H9 (cell line): ENCODE results near the gene RXRB. TPM values are rescaled to one million over a fixed set of nuclear protein-coding genes. Genes with fewer than 3 reads are reported as not detected.

Experiments used
- DNase-seq: peaks from one replicate; pipeline ENCODE4 v3.0.0-alpha.2; 2017
- H2AFZ ChIP-seq: one replicate; pipeline ENCODE4 v1.6.1; 2013; ENCODE audit warnings: mild to moderate bottlenecking, low read length, control low read depth, moderate library complexity
- H2AK5ac ChIP-seq: 2 replicates; pipeline ENCODE4 v1.6.1; 2013; ENCODE audit warnings: low read length, control low read depth, mixed read lengths; ENCODE audit not compliant: insufficient read length
- H2BK120ac ChIP-seq: one replicate; pipeline ENCODE4 v1.6.1; 2013; ENCODE audit warnings: low read depth, mild to moderate bottlenecking, low read length, control low read depth, inconsistent platforms; ENCODE audit not compliant: poor library complexity, severe bottlenecking
- H2BK12ac ChIP-seq: 2 replicates; pipeline ENCODE4 v1.6.1; 2013; ENCODE audit warnings: low read length, control low read depth, mixed read lengths, low read depth; ENCODE audit not compliant: insufficient read length
- H2BK15ac ChIP-seq: 2 replicates; pipeline ENCODE4 v1.6.1; 2013; ENCODE audit warnings: low read depth, low read length, control low read depth
- H2BK20ac ChIP-seq: one replicate; pipeline ENCODE4 v1.6.1; 2013; ENCODE audit warnings: low read depth, mild to moderate bottlenecking, low read length, control low read depth, inconsistent platforms; ENCODE audit not compliant: poor library complexity, severe bottlenecking
- H2BK5ac ChIP-seq: 2 replicates; pipeline ENCODE4 v1.6.1; 2013; ENCODE audit warnings: low read length, control low read depth, mixed read lengths; ENCODE audit not compliant: insufficient read length
- H3K14ac ChIP-seq: 2 replicates; pipeline ENCODE4 v1.6.1; 2013; ENCODE audit warnings: low read length, control low read depth; ENCODE audit not compliant: insufficient read depth
- H3K18ac ChIP-seq: 2 replicates; pipeline ENCODE4 v1.6.1; 2013; ENCODE audit warnings: low read depth, mild to moderate bottlenecking, mixed read lengths, low read length, control low read depth; ENCODE audit not compliant: insufficient read length
- H3K23ac ChIP-seq: 2 replicates; pipeline ENCODE4 v1.6.1; 2013; ENCODE audit warnings: low read length, control low read depth, mixed read lengths, low read depth; ENCODE audit not compliant: insufficient read length
- H3K23me2 ChIP-seq: 2 replicates; pipeline ENCODE4 v1.6.1; 2013; ENCODE audit warnings: low read depth, mild to moderate bottlenecking, mixed read lengths, low read length, control low read depth; ENCODE audit not compliant: insufficient read length, poor library complexity, severe bottlenecking
- H3K27ac ChIP-seq: 2 replicates; pipeline ENCODE4 v1.5.1; 2013; ENCODE audit warnings: low read length, control low read depth, mixed read lengths, low read depth; ENCODE audit not compliant: insufficient read length
- H3K27me3 ChIP-seq: 2 replicates; pipeline ENCODE4 v1.6.1; 2013; ENCODE audit warnings: low read length, control low read depth, inconsistent platforms; ENCODE audit not compliant: insufficient read depth
- H3K4ac ChIP-seq: 2 replicates; pipeline ENCODE4 v1.6.1; 2013; ENCODE audit warnings: low read depth, mild to moderate bottlenecking, control low read depth, inconsistent platforms, low read length, moderate library complexity
- H3K4me1 ChIP-seq: 2 replicates; pipeline ENCODE4 v1.6.1; 2013; ENCODE audit warnings: low read length, control low read depth, inconsistent platforms; ENCODE audit not compliant: insufficient read depth
- H3K4me2 ChIP-seq: 2 replicates; pipeline ENCODE4 v1.6.1; 2013; ENCODE audit warnings: low read length, control low read depth, mixed read lengths; ENCODE audit not compliant: insufficient read length, insufficient read depth
- H3K56ac ChIP-seq: 2 replicates; pipeline ENCODE4 v1.6.1; 2013; ENCODE audit warnings: low read depth, mild to moderate bottlenecking, mixed read lengths, low read length, control low read depth; ENCODE audit not compliant: insufficient read length
- H3K79me1 ChIP-seq: 2 replicates; pipeline ENCODE4 v1.6.1; 2013; ENCODE audit warnings: low read depth, mild to moderate bottlenecking, moderate library complexity, low read length, control low read depth, inconsistent platforms; ENCODE audit not compliant: insufficient read depth, poor library complexity, severe bottlenecking
- H3K79me2 ChIP-seq: 2 replicates; pipeline ENCODE4 v1.6.1; 2013; ENCODE audit warnings: low read length, control low read depth, inconsistent platforms; ENCODE audit not compliant: insufficient read depth
- H3K9ac ChIP-seq: 2 replicates; pipeline ENCODE4 v1.6.1; 2013; ENCODE audit warnings: low read length, control low read depth, mixed read lengths; ENCODE audit not compliant: insufficient read length; ENCODE audit errors: extremely low read depth
- H3K9me3 ChIP-seq: one replicate; pipeline ENCODE4 v1.6.1; 2013; ENCODE audit warnings: low read depth, low read length, inconsistent platforms; ENCODE audit not compliant: control insufficient read depth
- H3T11ph ChIP-seq: one replicate; pipeline ENCODE4 v1.6.1; 2013; ENCODE audit warnings: mild to moderate bottlenecking, low read length, control low read depth, inconsistent platforms
- H4K20me1 ChIP-seq: one replicate; pipeline ENCODE4 v1.6.1; 2013; ENCODE audit not compliant: control insufficient read depth, insufficient read length, insufficient read depth
- H4K5ac ChIP-seq: 2 replicates; pipeline ENCODE4 v1.6.1; 2013; ENCODE audit warnings: low read depth, mild to moderate bottlenecking, mixed read lengths, low read length, control low read depth; ENCODE audit not compliant: insufficient read length
- H4K8ac ChIP-seq: replicated peaks from 2 replicates; pipeline ENCODE4 v1.6.1; 2013; ENCODE audit warnings: low read length, control low read depth, mixed read lengths, low read depth; ENCODE audit not compliant: insufficient read length
- H4K91ac ChIP-seq: 2 replicates; pipeline ENCODE4 v1.6.1; 2013; ENCODE audit warnings: low read depth, mild to moderate bottlenecking, moderate library complexity, mixed read lengths, low read length, control low read depth; ENCODE audit not compliant: insufficient read length
- H3K27ac Mint-ChIP-seq, 3 experiments: 2 replicates in 2 of 3; 3 replicates in 1 of 3; pipeline ENCODE4 v1.8.0; 2020 to 2021; ENCODE audit warnings: mixed read lengths in 3 of 3, mild to moderate bottlenecking in 1 of 3, moderate library complexity in 1 of 3
- H3K27me3 Mint-ChIP-seq: 2 replicates; pipeline ENCODE4 v1.8.0; 2021; ENCODE audit warnings: low read depth, mild to moderate bottlenecking, moderate library complexity, mixed read lengths
- H3K36me3 Mint-ChIP-seq, 3 experiments: 2 replicates in 2 of 3; 3 replicates in 1 of 3; pipeline ENCODE4 v1.8.0; 2020 to 2021; ENCODE audit warnings: low read depth in 3 of 3, mixed read lengths in 3 of 3; ENCODE audit not compliant: insufficient read depth in 1 of 3
- H3K4me1 Mint-ChIP-seq, 2 experiments: 2 replicates each; pipeline ENCODE4 v1.8.0; 2020; ENCODE audit warnings: mixed read lengths in 2 of 2
- H3K4me3 Mint-ChIP-seq, 2 experiments: 2 replicates in 1 of 2; 3 replicates in 1 of 2; pipeline ENCODE4 v1.8.0; 2020 to 2021; ENCODE audit warnings: mild to moderate bottlenecking in 2 of 2, mixed read lengths in 2 of 2, moderate library complexity in 1 of 2
- H3K9me3 Mint-ChIP-seq, 2 experiments: 2 replicates in 1 of 2; 3 replicates in 1 of 2; pipeline ENCODE4 v1.8.0; 2020; ENCODE audit warnings: mild to moderate bottlenecking in 2 of 2, mixed read lengths in 2 of 2, moderate library complexity in 1 of 2
- WGBS: extraction: QIAGEN DNeasy Blood & Tissue Kit; methylation state at CpG from one replicate; pipeline ENCODE4 v1.1.7; 2013; ENCODE audit warnings: missing lambda C conversion rate, low lambda C conversion rate, mixed read lengths; ENCODE audit not compliant: insufficient read length; ENCODE audit errors: extremely low coverage; 5-methylcytosine and 5-hydroxymethylcytosine counted together
- total RNA-seq: library from RNA; stranded (reverse); gene quantifications from 2 replicates; pipeline ENCODE4 v1.2.1, GENCODE V29; 2021
- TF ChIP-seq, protein P1 (sequence below): fragments of 200-600 bp; sonication (generic); conservative IDR thresholded peaks from 3 replicates; pipeline ENCODE4 v1.8.0; 2021; ENCODE audit warnings: antibody characterized with exemption, mild to moderate bottlenecking

Gene RXRB
- total RNA-seq, 1 experiment from 2014 or later = 14.8 TPM

DNA sequence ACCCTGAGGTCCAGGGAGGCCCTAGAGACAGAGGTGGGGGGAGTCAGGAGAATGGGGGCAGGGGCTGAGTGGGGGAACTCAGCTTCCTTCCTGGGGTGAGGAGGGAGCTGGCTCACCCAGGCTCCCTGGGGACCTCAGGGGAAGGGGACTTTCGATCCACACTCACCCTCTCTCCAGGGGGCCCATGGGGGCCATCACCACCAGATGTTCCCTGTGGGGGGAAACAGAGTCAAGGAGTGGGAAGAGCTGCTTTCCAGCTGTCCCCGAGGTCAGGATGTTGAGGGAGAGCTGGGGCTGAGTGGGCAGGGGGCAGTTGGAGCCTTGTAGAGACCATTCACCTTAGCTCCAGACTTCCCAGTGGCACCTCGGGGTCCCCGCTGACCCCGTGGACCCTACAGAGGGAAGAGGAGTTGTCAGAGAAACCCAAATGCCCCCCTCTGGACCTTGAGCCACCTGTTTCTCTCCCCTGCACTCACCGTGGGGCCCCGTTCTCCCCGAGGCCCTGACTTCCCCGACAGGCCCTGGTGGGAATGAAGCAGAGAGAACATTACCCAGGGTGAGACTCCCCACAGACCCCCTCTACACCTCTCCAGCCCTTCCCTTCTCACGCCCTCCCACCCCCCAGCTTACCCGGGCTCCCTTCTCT is 26.8 kb downstream of the RXRB start:
- Histone ChIP-seq H4K8ac (no peak overlapping the region), H3K4ac (no peak overlapping the region), H4K91ac (no peak overlapping the region), H2BK12ac (no peak overlapping the region), H2AFZ (no peak overlapping the region), H4K5ac (no peak overlapping the region), H3K4me2 (no peak overlapping the region), H2BK15ac (no peak overlapping the region), H3K23me2 (no peaks in the 10 kb centered on the region), H3K27ac (no peak overlapping the region), H2AK5ac (no peak overlapping the region), H3K79me2 (no peaks in the 10 kb centered on the region), H3K4me1 (no peaks in the 10 kb centered on the region), H4K20me1 (no peaks in the 10 kb centered on the region), H3K9ac (no peak overlapping the region), H2BK5ac (no peak overlapping the region), H2BK20ac (no peak overlapping the region), H2BK120ac (no peak overlapping the region), H3K9me3 (no peaks in the 10 kb centered on the region), H3K56ac (no peak overlapping the region), H3K18ac (no peak overlapping the region), H3K27me3 (no peaks in the 10 kb centered on the region), H3T11ph (no peak overlapping the region), H3K79me1 (no peaks in the 10 kb centered on the region), H3K23ac (no peak overlapping the region), H3K14ac (no peak overlapping the region; the same call in 1 of the 2 replicates)
- DNase-seq = no peak
- Mint-ChIP-seq H3K27ac (no peak overlapping the region), H3K4me1 (peaks cover 4 to 8% of the 10 kb centered on the region in 2 experiments), H3K9me3 (no peaks in the 10 kb centered on the region), H3K4me3 (no peak overlapping the region; a peak in 1 of 5 replicates), H3K27me3 (peaks cover 34% of the 10 kb centered on the region), H3K36me3 (no peaks in the 10 kb centered on the region; a peak in 2 of 7 replicates)
- TF ChIP-seq, protein P1, sequence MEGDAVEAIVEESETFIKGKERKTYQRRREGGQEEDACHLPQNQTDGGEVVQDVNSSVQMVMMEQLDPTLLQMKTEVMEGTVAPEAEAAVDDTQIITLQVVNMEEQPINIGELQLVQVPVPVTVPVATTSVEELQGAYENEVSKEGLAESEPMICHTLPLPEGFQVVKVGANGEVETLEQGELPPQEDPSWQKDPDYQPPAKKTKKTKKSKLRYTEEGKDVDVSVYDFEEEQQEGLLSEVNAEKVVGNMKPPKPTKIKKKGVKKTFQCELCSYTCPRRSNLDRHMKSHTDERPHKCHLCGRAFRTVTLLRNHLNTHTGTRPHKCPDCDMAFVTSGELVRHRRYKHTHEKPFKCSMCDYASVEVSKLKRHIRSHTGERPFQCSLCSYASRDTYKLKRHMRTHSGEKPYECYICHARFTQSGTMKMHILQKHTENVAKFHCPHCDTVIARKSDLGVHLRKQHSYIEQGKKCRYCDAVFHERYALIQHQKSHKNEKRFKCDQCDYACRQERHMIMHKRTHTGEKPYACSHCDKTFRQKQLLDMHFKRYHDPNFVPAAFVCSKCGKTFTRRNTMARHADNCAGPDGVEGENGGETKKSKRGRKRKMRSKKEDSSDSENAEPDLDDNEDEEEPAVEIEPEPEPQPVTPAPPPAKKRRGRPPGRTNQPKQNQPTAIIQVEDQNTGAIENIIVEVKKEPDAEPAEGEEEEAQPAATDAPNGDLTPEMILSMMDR = no peak
- WGBS = no CpG with 5 or more reads among the region's 11 CpGs
